Hematopoietic multipotent progenitor cell treated with erythropoietin and hydrocortisone succinate and interleukin-3 and kit ligand, for 6 days (in vitro differentiated cells): ENCODE measurements around the gene WFIKKN2.
"Not testable (repeated sequence)": the region's sequence is repeated elsewhere in the genome, so short reads cannot be mapped to it uniquely, and the experiment has no call there.

ENCODE experiments used
- DNase-seq: peaks from one replicate; pipeline ENCODE4 v3.0.0-alpha.2; 2015

WFIKKN2 gene

GRCh38 chr17:50835301-50836234 lies at the start of gene WFIKKN2:
TSS of gene WFIKKN2 (plus strand) at chr17:50835586. CDS start at chr17:50835938, 352 bp downstream.
- DNase-seq: peak; percentile 42

- DNase-seq: no peak
Observed at GRCh38 chr17:50785946-50786570, 49.3 kb upstream of the WFIKKN2 start.

- no peak for DNase-seq
Observed at GRCh38 chr17:50787106-50787505, 48.3 kb upstream of the WFIKKN2 start.

GRCh38 chr17:50790618-50791017 lies 44.8 kb upstream of the WFIKKN2 start:
- peak; percentile 30 for DNase-seq

- no peak for DNase-seq
Observed at GRCh38 chr17:50792132-50792531, 43.3 kb upstream of the WFIKKN2 start.

GRCh38 chr17:50793007-50793406 lies 42.4 kb upstream of the WFIKKN2 start:
- DNase-seq: no peak

- no peak for DNase-seq
Observed at GRCh38 chr17:50794361-50794760, 41.0 kb upstream of the WFIKKN2 start.

- no peak for DNase-seq
Observed at GRCh38 chr17:50797135-50797810, 38.1 kb upstream of the WFIKKN2 start.

GRCh38 chr17:50798424-50799288 lies 36.7 kb upstream of the WFIKKN2 start:
- DNase-seq: no peak

GRCh38 chr17:50799582-50799981 lies 35.8 kb upstream of the WFIKKN2 start:
- no peak for DNase-seq

- DNase-seq: no peak
Observed at GRCh38 chr17:50800196-50800700, 35.1 kb upstream of the WFIKKN2 start.

- no peak for DNase-seq
Observed at GRCh38 chr17:50802609-50803571, 32.5 kb upstream of the WFIKKN2 start.

GRCh38 chr17:50803676-50804075 lies 31.7 kb upstream of the WFIKKN2 start:
- no peak for DNase-seq

GRCh38 chr17:50804749-50805475 lies 30.5 kb upstream of the WFIKKN2 start:
- not testable (repeated sequence) for DNase-seq

- no peak for DNase-seq
Observed at GRCh38 chr17:50805486-50805885, 29.9 kb upstream of the WFIKKN2 start.

- no peak for DNase-seq
Observed at GRCh38 chr17:50806141-50806643, 29.2 kb upstream of the WFIKKN2 start.

- DNase-seq: no peak
Observed at GRCh38 chr17:50807009-50807408, 28.4 kb upstream of the WFIKKN2 start.

GRCh38 chr17:50807675-50808074 lies 27.7 kb upstream of the WFIKKN2 start:
- no peak for DNase-seq

- no peak for DNase-seq
Observed at GRCh38 chr17:50808413-50808812, 27.0 kb upstream of the WFIKKN2 start.

- DNase-seq: no peak
Observed at GRCh38 chr17:50808888-50809287, 26.5 kb upstream of the WFIKKN2 start.
